ENCODE measurements around the gene ATG10. TPM values are rescaled to one million over a fixed set of nuclear protein-coding genes. Genes with fewer than 3 reads are reported as not detected.

ATG10 gene
- total and polyA plus RNA-seq, 2 donors (not counting 1 experiment from before 2014, with no cell fraction given): 1.6 to 11.6 TPM

GRCh38 chr5:82151662-82152061 is 179.8 kb downstream of the ATG10 start:
- intact Hi-C loops (cut with micrococcal nuclease): no loop called here
- no peaks in the 10 kb centered on the region for H3K4me1 ChIP-seq (ENCODE audit: control insufficient read depth in 2 of 2, insufficient read depth in 2 of 2, low read length in 2 of 2)
- no peak for DNase-seq
- no peaks in the 10 kb centered on the region for H3K4me1 Mint-ChIP-seq
- H3K4me3 Mint-ChIP-seq: no peak overlapping the region
- no peak overlapping the region for H3K4me2 ChIP-seq (replicated peaks; ENCODE audit: low read depth, low read length, poor library complexity, severe bottlenecking)
- no peak overlapping the region for H3K9ac ChIP-seq (ENCODE audit: low read length)
- CTCF ChIA-PET: no interaction called here
- no peaks in the 10 kb centered on the region for H3K36me3 ChIP-seq (replicated peaks in 1 of 2; ENCODE audit: control extremely low read depth in 1 of 2, control insufficient read depth in 1 of 2, extremely low read depth in 1 of 2, insufficient read depth in 2 of 2, low read length in 1 of 2)
- H3K27me3 Mint-ChIP-seq: no peaks in the 10 kb centered on the region
- H3K9me3 ChIP-seq (ENCODE audit: control extremely low read depth in 1 of 3, control insufficient read depth in 2 of 3, insufficient read depth in 1 of 3, low read length in 2 of 3): no peaks in the 10 kb centered on the region
- no peaks in the 10 kb centered on the region for H3K9me3 Mint-ChIP-seq (ENCODE audit: insufficient read depth)
- H3K4me3 ChIP-seq (ENCODE audit: control extremely low read depth in 1 of 5, extremely low read depth in 1 of 5, insufficient read depth in 1 of 5, low read depth in 2 of 5, low read length in 4 of 5): no peak overlapping the region
- H2AFZ ChIP-seq (ENCODE audit: insufficient read depth, low read depth, low read length, poor library complexity, severe bottlenecking): no peak overlapping the region
- no peaks in the 10 kb centered on the region for H3K79me2 ChIP-seq (ENCODE audit: control insufficient read depth, insufficient read depth, low read length)
- ATAC-seq (ENCODE audit: low read depth): no peak
- no peak overlapping the region for H3K27ac Mint-ChIP-seq
- no peaks in the 10 kb centered on the region for H4K20me1 ChIP-seq (ENCODE audit: control insufficient read depth, insufficient read depth, low read length, poor library complexity, severe bottlenecking)
- no peaks in the 10 kb centered on the region for H3K27me3 ChIP-seq (replicated peaks in 1 of 4; ENCODE audit: control extremely low read depth in 1 of 4, control insufficient read depth in 3 of 4, insufficient read depth in 4 of 4, low read length in 3 of 4)
- TF ChIP-seq CTCF (IDR thresholded peaks at IDR 0.05) (no peak), EZH2 (IDR thresholded peaks at IDR 0.05; ENCODE audit: borderline replicate concordance, insufficient read depth, low read depth, low read length, poor library complexity, severe bottlenecking) (no peak)
- POLR2A ChIA-PET: no interaction called here
- H3K27ac ChIP-seq (ENCODE audit: low read length in 2 of 2): no peak overlapping the region
- WGBS (ENCODE audit: insufficient coverage): no CpG with 5 or more reads among the region's 1 CpG

GRCh38 chr5:82152978-82153481 is 181.2 kb downstream of the ATG10 start:
- no peak overlapping the region for H2AFZ ChIP-seq (ENCODE audit: insufficient read depth, low read depth, low read length, poor library complexity, severe bottlenecking)
- H3K27me3 ChIP-seq (replicated peaks in 1 of 4; ENCODE audit: control extremely low read depth in 1 of 4, control insufficient read depth in 3 of 4, insufficient read depth in 4 of 4, low read length in 3 of 4): no peaks in the 10 kb centered on the region
- no peak for TF ChIP-seq EZH2 (IDR thresholded peaks at IDR 0.05; ENCODE audit: borderline replicate concordance, insufficient read depth, low read depth, low read length, poor library complexity, severe bottlenecking)
- H3K27ac Mint-ChIP-seq: no peak overlapping the region
- ATAC-seq (ENCODE audit: low read depth) (no peak), DNase-seq (no peak)
- WGBS (ENCODE audit: insufficient coverage): 100% methylated on average over 2 of the region's 4 CpGs
- no peak overlapping the region for H3K4me3 Mint-ChIP-seq
- H3K9ac ChIP-seq (ENCODE audit: low read length): no peak overlapping the region
- H3K4me3 ChIP-seq (ENCODE audit: control extremely low read depth in 1 of 5, extremely low read depth in 1 of 5, insufficient read depth in 1 of 5, low read depth in 2 of 5, low read length in 4 of 5): no peak overlapping the region
- no peaks in the 10 kb centered on the region for H3K9me3 ChIP-seq (ENCODE audit: control extremely low read depth in 1 of 3, control insufficient read depth in 2 of 3, insufficient read depth in 1 of 3, low read length in 2 of 3)
- no peaks in the 10 kb centered on the region for H3K36me3 ChIP-seq (replicated peaks in 1 of 2; ENCODE audit: control extremely low read depth in 1 of 2, control insufficient read depth in 1 of 2, extremely low read depth in 1 of 2, insufficient read depth in 2 of 2, low read length in 1 of 2)
- H3K4me2 ChIP-seq (replicated peaks; ENCODE audit: low read depth, low read length, poor library complexity, severe bottlenecking): no peak overlapping the region
- H4K20me1 ChIP-seq (ENCODE audit: control insufficient read depth, insufficient read depth, low read length, poor library complexity, severe bottlenecking): no peaks in the 10 kb centered on the region
- POLR2A ChIA-PET: interaction anchor here (0.7 kb wide), 1 partner anchor 21 kb away, joined by 5 read pairs; no protein-coding TSS in a partner anchor
- CTCF ChIA-PET: interaction anchor here (0.9 to 1.2 kb wide), 2 partner anchors 12 to 13 kb away, joined by 3 to 4 read pairs; no protein-coding TSS in a partner anchor
- H3K4me1 ChIP-seq (ENCODE audit: control insufficient read depth in 2 of 2, insufficient read depth in 2 of 2, low read length in 2 of 2): no peaks in the 10 kb centered on the region
- H3K27ac ChIP-seq (ENCODE audit: low read length in 2 of 2): no peak overlapping the region
- no peaks in the 10 kb centered on the region for H3K4me1 Mint-ChIP-seq
- no peaks in the 10 kb centered on the region for H3K9me3 Mint-ChIP-seq (ENCODE audit: insufficient read depth)
- intact Hi-C loops (cut with micrococcal nuclease): no loop called here
- no peaks in the 10 kb centered on the region for H3K79me2 ChIP-seq (ENCODE audit: control insufficient read depth, insufficient read depth, low read length)
- no peaks in the 10 kb centered on the region for H3K27me3 Mint-ChIP-seq
